Occipital lobe (tissue), 2 donors: ENCODE measurements around the gene TARBP2. TPM values are rescaled to one million over a fixed set of nuclear protein-coding genes. Genes with fewer than 3 reads are reported as not detected.
"Not testable (repeated sequence)": the region's sequence is repeated elsewhere in the genome, so short reads cannot be mapped to it uniquely, and the experiment has no call there.

Source experiments
- DNase-seq: peaks from one replicate; lab custom pipeline; 2025; lab: John Stamatoyannopoulos, UW
- total RNA-seq: library from RNA; depleted of rRNA; stranded (reverse); fragments of >200 nt; gene quantifications from one replicate; pipeline ENCODE4 v1.2.3, GENCODE V29; 2014

Gene TARBP2
- total RNA-seq, 1 donor from 2014 or later, result 28.1 TPM

DNA sequence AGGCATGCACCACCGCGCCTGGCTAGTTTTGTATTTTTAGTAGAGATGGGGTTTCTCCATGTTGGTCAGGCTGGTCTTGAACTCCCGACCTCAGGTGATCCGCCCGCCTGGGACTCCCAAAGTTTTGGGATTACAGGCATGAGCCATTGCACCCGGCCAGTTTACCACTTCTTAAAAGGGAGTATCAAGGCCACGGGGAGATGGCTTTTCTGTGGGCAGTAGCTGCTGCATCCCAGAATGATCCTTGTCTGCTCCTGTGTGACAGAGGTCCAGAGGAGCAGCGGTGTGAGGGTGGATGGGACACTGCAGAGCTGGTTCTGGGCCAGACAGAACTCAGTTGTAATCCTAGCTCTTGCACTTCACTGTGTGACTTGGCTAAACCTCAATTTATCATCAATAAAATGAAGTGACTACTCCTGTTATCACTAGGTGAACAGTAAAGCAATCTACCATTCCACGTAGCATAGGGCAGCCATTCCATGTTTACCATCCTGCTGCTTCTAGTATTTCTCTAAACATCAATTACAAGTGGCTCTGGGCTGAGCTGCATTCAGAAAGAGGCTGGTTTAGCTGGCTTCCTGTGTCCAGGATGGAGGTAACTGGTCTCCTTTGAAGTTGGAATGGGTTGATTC lies 9.2 kb downstream of the TARBP2 start:
- no peak for DNase-seq

- no peak for DNase-seq
Observed at GRCh38 chr12:53513712-53514410, 12.8 kb downstream of the TARBP2 start.

- no peak for DNase-seq
Observed at GRCh38 chr12:53514628-53515290, 13.7 kb downstream of the TARBP2 start.

DNA sequence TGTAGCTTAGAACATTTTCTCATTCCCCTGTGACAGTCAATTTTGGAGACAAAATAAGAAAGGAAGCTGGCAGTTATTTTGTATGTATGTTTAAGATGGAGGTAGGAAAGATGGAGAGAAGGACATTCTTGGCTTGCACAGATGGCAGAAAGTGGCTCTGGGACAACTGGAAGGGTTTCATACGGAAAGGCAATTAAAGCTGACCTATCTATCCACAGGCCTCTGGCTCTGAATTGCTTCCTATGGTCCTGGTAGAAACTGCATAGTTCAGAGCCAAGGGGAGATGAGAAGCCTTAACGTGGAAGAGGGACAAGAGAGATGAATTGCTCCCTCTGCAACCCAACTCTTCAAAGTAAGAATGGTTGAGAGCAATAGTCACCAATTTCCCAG lies 14.2 kb downstream of the TARBP2 start:
- DNase-seq, result no peak

DNA sequence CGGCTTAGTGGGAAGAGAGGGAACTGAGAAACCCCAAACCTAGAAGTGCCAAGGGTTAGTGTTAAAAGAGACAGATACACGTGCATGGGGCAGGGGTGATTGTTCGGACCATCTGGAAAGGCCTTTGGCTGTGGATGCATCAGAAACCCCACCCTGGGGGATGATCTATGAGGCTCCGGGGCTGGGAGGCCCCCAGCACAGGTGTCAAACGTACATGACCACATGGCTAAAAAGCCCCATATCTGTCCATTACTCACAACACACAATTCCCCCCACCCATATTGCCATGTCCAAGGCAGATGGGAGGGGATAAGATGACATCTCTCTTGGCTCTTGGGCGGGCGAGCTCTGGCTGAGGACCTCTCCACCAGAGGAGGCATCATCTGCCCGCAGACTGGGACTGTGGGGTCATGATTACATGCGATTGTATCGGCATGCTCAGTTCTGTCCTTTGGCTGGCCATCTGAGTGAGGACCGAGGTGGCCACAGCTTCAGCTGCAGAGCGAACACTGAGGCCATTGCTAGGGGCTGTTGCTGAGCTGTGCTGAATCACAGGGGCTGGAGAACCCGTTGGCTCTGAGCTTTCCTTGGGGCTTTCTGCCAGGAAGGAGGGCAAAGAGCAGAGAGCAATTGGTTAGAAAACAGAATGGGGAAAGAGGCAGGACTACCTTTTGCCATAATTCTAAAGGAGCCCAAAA lies 15.8 kb downstream of the TARBP2 start:
- no peak for DNase-seq

- no peak for DNase-seq
Observed at GRCh38 chr12:53518381-53518780, 17.3 kb downstream of the TARBP2 start.

GRCh38 chr12:53523131-53523530 lies 22.0 kb downstream of the TARBP2 start:
- no peak for DNase-seq

GRCh38 chr12:53524476-53524875 lies 23.4 kb downstream of the TARBP2 start:
- DNase-seq, result no peak

DNA sequence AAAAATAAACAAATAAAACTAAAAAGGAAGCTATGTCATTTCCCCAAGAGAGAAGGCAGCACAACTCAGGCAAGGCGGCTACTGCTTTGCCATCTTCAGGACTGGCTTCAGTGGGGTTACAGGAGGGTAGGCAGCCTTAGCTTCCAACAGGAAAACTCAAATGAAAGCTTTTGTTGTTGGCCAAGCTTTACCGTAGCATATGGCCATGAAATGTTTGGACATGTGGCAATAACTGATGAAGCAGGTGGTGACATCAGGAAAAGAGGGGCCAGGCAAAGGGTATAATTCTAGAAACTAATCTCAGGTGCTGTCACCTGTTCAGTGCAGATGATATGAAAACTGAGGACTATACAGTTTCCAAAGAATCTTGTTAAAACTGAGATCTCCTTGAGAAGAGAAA lies 29.0 kb downstream of the TARBP2 start:
- no peak for DNase-seq

DNA sequence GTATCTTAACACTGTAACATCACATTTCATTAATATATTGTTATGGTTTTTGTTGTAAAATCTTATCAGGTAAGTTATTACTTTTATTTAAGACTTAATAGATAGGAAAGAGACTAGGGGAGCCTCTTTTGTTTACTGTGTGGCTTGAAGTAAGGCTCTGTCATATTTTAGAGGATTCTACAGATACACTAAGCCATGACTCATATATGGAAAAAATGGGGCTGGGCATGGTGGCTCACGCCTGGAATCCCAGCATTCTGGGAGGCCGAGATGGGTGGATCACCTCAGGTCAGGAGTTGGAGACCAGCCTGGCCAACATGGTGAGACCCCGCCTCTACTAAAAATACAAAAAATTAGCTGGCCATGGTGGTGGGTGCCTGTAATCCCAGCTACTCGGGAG lies 29.8 kb downstream of the TARBP2 start:
- DNase-seq, result no peak

- no peak for DNase-seq
Observed at GRCh38 chr12:53532021-53532420, 30.9 kb downstream of the TARBP2 start.

GRCh38 chr12:53532524-53533445 lies 31.7 kb downstream of the TARBP2 start:
- no peak for DNase-seq

DNA sequence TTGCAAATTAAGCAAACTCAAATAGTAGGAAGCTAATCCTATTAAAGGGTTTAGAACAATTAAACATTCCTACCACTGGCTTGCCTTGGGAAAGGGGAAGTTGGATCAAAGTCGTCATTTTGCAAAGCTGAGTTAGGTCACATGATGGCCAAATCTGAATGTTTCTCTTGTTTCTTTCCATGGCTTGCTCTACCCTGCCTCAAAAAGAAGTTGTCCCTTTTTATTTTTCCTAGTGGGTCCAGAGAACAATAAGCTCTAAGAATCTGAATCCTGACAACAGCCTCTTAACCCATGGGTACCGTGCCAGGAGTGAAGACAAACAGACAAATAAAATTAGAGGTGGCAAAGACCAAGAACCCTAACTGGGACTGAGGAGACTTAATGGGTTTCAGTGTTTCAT lies 32.4 kb downstream of the TARBP2 start:
- DNase-seq, result no peak

- no peak for DNase-seq
Observed at GRCh38 chr12:53536962-53537361, 35.9 kb downstream of the TARBP2 start.

- no peak for DNase-seq
Observed at GRCh38 chr12:53538209-53538689, 37.2 kb downstream of the TARBP2 start.

- no peak for DNase-seq
Observed at GRCh38 chr12:53539526-53539925, 38.4 kb downstream of the TARBP2 start.

- peak; percentile 9 for DNase-seq
Observed at GRCh38 chr12:53543539-53543938, 42.5 kb downstream of the TARBP2 start.

- DNase-seq, result not testable (repeated sequence)
Observed at GRCh38 chr12:53548354-53548753, 47.3 kb downstream of the TARBP2 start.

GRCh38 chr12:53550131-53550530 lies 49.0 kb downstream of the TARBP2 start:
- DNase-seq, result not testable (repeated sequence)

GRCh38 chr12:53550595-53550994 lies 49.5 kb downstream of the TARBP2 start:
- DNase-seq, result no peak

DNA sequence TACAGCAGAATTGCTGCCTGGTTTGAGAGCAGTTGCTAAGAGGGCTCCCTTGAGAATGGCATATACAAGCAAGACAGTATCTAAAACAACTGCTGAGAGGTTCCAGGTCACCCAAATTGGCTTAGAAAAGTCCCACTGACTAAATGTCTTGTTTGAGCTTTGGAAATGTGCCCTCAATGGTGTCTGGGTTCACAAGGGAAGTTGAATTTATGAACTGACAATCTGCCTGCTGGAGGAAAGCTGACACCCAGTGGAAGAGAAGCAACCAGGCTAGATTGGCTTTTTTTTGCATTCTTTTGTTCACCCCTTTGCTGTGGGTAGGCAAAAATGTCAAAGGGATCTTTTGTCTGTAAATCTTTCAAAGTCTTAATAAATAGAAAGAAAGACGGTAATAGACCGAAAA lies 50.8 kb downstream of the TARBP2 start:
- DNase-seq, result no peak
